ENCODE measurements around the gene FAM3D.

DNA sequence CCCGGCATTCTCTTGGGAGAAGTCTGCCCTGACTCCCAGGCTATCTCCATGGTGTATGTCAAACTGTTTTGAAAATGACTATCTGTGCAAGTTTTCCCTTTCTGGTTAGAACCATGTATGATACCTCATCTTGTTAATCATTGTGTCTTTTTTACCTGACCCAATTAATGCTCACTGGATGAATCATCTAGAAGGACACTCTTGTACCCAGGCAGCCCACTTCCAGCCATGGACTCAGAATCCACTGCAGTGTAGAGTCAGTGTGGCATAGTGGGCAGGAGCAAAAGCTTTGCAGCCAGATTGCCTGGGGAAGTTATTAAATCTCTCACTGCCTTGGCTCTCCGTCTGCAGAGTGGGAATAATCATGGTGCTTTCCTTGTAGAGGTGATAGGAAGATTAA, 1.2 kb downstream of the FAM3D start:
- TF ChIP-seq, protein P1, sequence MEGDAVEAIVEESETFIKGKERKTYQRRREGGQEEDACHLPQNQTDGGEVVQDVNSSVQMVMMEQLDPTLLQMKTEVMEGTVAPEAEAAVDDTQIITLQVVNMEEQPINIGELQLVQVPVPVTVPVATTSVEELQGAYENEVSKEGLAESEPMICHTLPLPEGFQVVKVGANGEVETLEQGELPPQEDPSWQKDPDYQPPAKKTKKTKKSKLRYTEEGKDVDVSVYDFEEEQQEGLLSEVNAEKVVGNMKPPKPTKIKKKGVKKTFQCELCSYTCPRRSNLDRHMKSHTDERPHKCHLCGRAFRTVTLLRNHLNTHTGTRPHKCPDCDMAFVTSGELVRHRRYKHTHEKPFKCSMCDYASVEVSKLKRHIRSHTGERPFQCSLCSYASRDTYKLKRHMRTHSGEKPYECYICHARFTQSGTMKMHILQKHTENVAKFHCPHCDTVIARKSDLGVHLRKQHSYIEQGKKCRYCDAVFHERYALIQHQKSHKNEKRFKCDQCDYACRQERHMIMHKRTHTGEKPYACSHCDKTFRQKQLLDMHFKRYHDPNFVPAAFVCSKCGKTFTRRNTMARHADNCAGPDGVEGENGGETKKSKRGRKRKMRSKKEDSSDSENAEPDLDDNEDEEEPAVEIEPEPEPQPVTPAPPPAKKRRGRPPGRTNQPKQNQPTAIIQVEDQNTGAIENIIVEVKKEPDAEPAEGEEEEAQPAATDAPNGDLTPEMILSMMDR (IDR thresholded peaks at IDR 0.05), result no peak
- no peak for TF ChIP-seq SIN3A (IDR thresholded peaks at IDR 0.05; ENCODE audit: borderline replicate concordance, insufficient read depth, low read depth, low read length)

All from Panc1 (cell line).